Stimulated activated CD4-positive, alpha-beta T cell treated with anti-CD3 and anti-CD28 coated beads, Interleukin-1b, Interleukin-23, amount 100 ng/mL, for 1 hour (primary cell): ENCODE results near the gene SPOCK2.
"Not testable (repeated sequence)": the region's sequence is repeated elsewhere in the genome, so short reads cannot be mapped to it uniquely, and the experiment has no call there.

Source experiments
- DNase-seq, 2 donors: peaks; one replicate each; pipeline ENCODE4 v3.0.0-alpha.2; 2020; ENCODE audit warnings: low read depth in 2 of 2

SPOCK2 gene

GRCh38 chr10:72108830-72109635, 20.7 kb upstream of the SPOCK2 start:
- DNase-seq, result no peak

- DNase-seq, result not testable (repeated sequence)
These were observed 19.6 kb upstream of the SPOCK2 start for GRCh38 chr10:72108004-72108370.

- no peak for DNase-seq
These were observed 19.1 kb upstream of the SPOCK2 start for GRCh38 chr10:72107325-72108003.

GRCh38 chr10:72106896-72107295, 18.5 kb upstream of the SPOCK2 start:
- no peak for DNase-seq

- no peak for DNase-seq
These were observed 18.0 kb upstream of the SPOCK2 start for GRCh38 chr10:72106154-72106849.

GRCh38 chr10:72105710-72106109, 17.4 kb upstream of the SPOCK2 start:
- no peak for DNase-seq

GRCh38 chr10:72105098-72105475, 16.7 kb upstream of the SPOCK2 start:
- DNase-seq, result no peak

GRCh38 chr10:72104472-72105097, 16.2 kb upstream of the SPOCK2 start:
- no peak for DNase-seq

- DNase-seq, result no peak
These were observed 11.2 kb upstream of the SPOCK2 start for GRCh38 chr10:72099600-72099921.

GRCh38 chr10:72098836-72099599, 10.7 kb upstream of the SPOCK2 start:
- no peak for DNase-seq

- DNase-seq, result no peak
These were observed 10.0 kb upstream of the SPOCK2 start for GRCh38 chr10:72098301-72098835.

- no peak for DNase-seq
These were observed 9.3 kb upstream of the SPOCK2 start for GRCh38 chr10:72097448-72098300.

GRCh38 chr10:72096115-72097000, 8.0 kb upstream of the SPOCK2 start:
- DNase-seq, result no peak

- DNase-seq, result no peak
These were observed 6.8 kb upstream of the SPOCK2 start for GRCh38 chr10:72095195-72095594.

GRCh38 chr10:72094574-72094973, 6.2 kb upstream of the SPOCK2 start:
- no peak for DNase-seq

GRCh38 chr10:72093450-72093849, 5.1 kb upstream of the SPOCK2 start:
- DNase-seq, result no peak

- DNase-seq, result no peak
These were observed 4.6 kb upstream of the SPOCK2 start for GRCh38 chr10:72092987-72093386.

GRCh38 chr10:72092171-72092924, 4.0 kb upstream of the SPOCK2 start:
- no peak for DNase-seq

- DNase-seq, result no peak
These were observed 2.0 kb upstream of the SPOCK2 start for GRCh38 chr10:72090326-72090725.
